HepG2 (cell line): ENCODE measurements around the gene FCN3. TPM values are rescaled to one million over a fixed set of nuclear protein-coding genes. Genes with fewer than 3 reads are reported as not detected.

ENCODE experiments used
- ATAC-seq: fragments of 200-7000 bp; cut with Tn5 transposase; 3 replicates; pipeline ENCODE4 v1.9.1; 2020; ENCODE audit warnings: mild to moderate bottlenecking, moderate library complexity
- BruUV-seq: library from RNA; stranded (reverse); fragments of 400-500 nt; replicated peaks from 2 replicates; lab custom pipeline; 2021; lab: Mats Ljungman, UMichigan
- CTCF ChIA-PET: fragments of 300-600 bp; formaldehyde crosslinking; extraction: SDS; loops from one replicate; lab custom pipeline; 2021; ENCODE audit warnings: low total read pairs, inconsistent platforms, low intra/inter-chr PET ratio; lab: Yijun Ruan, JAX
- POLR2A ChIA-PET: fragments of 350-600 bp; sonication (Branson Sonifier 250); formaldehyde crosslinking; loops from one replicate; lab custom pipeline; 2020; ENCODE audit warnings: antibody characterized with exemption, inconsistent platforms; lab: Yijun Ruan, JAX
- DNase-seq: peaks from one replicate; pipeline ENCODE4 v3.0.0-alpha.2; 2015; ENCODE audit warnings: low spot score
- FAIRE-seq: peaks from 3 replicates; lab custom pipeline; 2011; peaks lifted over from hg19 to GRCh38; lab: Jason Lieb, UNC
- H2AFZ ChIP-seq: one replicate; pipeline ENCODE4 v1.6.1; 2011; ENCODE audit warnings: low read length, inconsistent platforms
- H3K27ac ChIP-seq: fragments of 300-600 bp; 3 replicates; pipeline ENCODE4 v1.8.0; 2011; ENCODE audit warnings: mixed run types, mild to moderate bottlenecking, mixed read lengths, low read length, inconsistent platforms; ENCODE audit not compliant: insufficient read depth; ENCODE audit errors: extremely low read length
- H3K27me3 ChIP-seq, 2 experiments: fragments of 200-600 bp in 1 of 2; 2 replicates in 1 of 2; 3 replicates in 1 of 2; pipeline versions ENCODE4 v1.6.0 to v1.8.0; 2011; ENCODE audit warnings: low read length in 2 of 2, mild to moderate bottlenecking in 2 of 2, moderate library complexity in 2 of 2, inconsistent platforms in 1 of 2; ENCODE audit not compliant: insufficient read depth in 2 of 2, control insufficient read depth in 1 of 2
- H3K36me3 ChIP-seq, 2 experiments: fragments of 200-600 bp in 1 of 2; replicated peaks in 1 of 2; 2 replicates in 1 of 2; 3 replicates in 1 of 2; pipeline versions ENCODE4 v1.5.1 to v1.8.0; 2011; ENCODE audit warnings: low read length in 2 of 2, inconsistent platforms in 1 of 2; ENCODE audit not compliant: insufficient read depth in 2 of 2, control insufficient read depth in 1 of 2
- H3K4me1 ChIP-seq: 2 replicates; pipeline ENCODE4 v1.5.1; 2012; ENCODE audit warnings: low read length, inconsistent platforms; ENCODE audit not compliant: insufficient read depth
- H3K4me2 ChIP-seq: 2 replicates; pipeline ENCODE4 v1.6.0; 2011; ENCODE audit warnings: low read depth, low read length, inconsistent platforms
- H3K4me3 ChIP-seq, 3 experiments: fragments of 200-600 bp in 1 of 3; sonication (generic), shearing (Covaris generic) in 1 of 3; replicated peaks in 1 of 3; 2 replicates each; pipeline ENCODE4 v1.5.1; 2011 to 2016; ENCODE audit warnings: low read length in 3 of 3, inconsistent platforms in 2 of 3, low read depth in 2 of 3, mild to moderate bottlenecking in 2 of 3, control low read depth in 1 of 3, mixed read lengths in 1 of 3; ENCODE audit not compliant: insufficient read depth in 1 of 3
- H3K79me2 ChIP-seq: one replicate; pipeline ENCODE4 v1.6.1; 2011; ENCODE audit warnings: low read length, inconsistent platforms; ENCODE audit not compliant: insufficient read depth
- H3K9ac ChIP-seq: 2 replicates; pipeline ENCODE4 v1.6.0; 2011; ENCODE audit warnings: mild to moderate bottlenecking, low read depth, low read length, inconsistent platforms; ENCODE audit not compliant: insufficient read depth
- H3K9me3 ChIP-seq: 2 replicates; pipeline ENCODE4 v1.5.1; 2012; ENCODE audit warnings: mild to moderate bottlenecking, low read length
- H4K20me1 ChIP-seq: 2 replicates; pipeline ENCODE4 v1.6.0; 2011; ENCODE audit warnings: inconsistent platforms, mild to moderate bottlenecking, low read length, moderate library complexity; ENCODE audit not compliant: insufficient read depth
- CEBPG ChIP-seq: IDR thresholded peaks from 2 replicates; pipeline ENCODE4 v1.6.1; 2016
- CHD4 ChIP-seq: fragments of 200-600 bp; sonication (generic); IDR thresholded peaks from 2 replicates; pipeline ENCODE4 v1.7.0; 2017; ENCODE audit warnings: mild to moderate bottlenecking, low read length, borderline replicate concordance
- GPBP1L1 ChIP-seq: sonication (generic); formaldehyde crosslinking; IDR thresholded peaks from 2 replicates; pipeline ENCODE4 v1.5.0; 2020; ENCODE audit warnings: mild to moderate bottlenecking, missing genetic modification reagents
- GPN1 ChIP-seq: sonication (generic); formaldehyde crosslinking; IDR thresholded peaks from 2 replicates; pipeline ENCODE4 v1.5.1; 2020; ENCODE audit warnings: missing genetic modification reagents, borderline replicate concordance
- HMG20B ChIP-seq: conservative IDR thresholded peaks from 2 replicates; pipeline ENCODE4 v1.6.1; 2016; ENCODE audit warnings: missing genetic modification reagents, missing compliant biosample characterization
- KDM6A ChIP-seq: IDR thresholded peaks from 2 replicates; pipeline ENCODE4 v1.6.1; 2016; ENCODE audit warnings: low read depth
- KLF11 ChIP-seq: IDR thresholded peaks from 2 replicates; pipeline ENCODE4 v1.6.1; 2016; ENCODE audit warnings: missing compliant biosample characterization
- KMT2B ChIP-seq: IDR thresholded peaks from 2 replicates; pipeline ENCODE4 v1.6.1; 2016; ENCODE audit warnings: missing genetic modification reagents, missing compliant biosample characterization
- NFKB2 ChIP-seq: sonication (generic); formaldehyde crosslinking; IDR thresholded peaks from 2 replicates; pipeline ENCODE4 v1.4.0; 2020; ENCODE audit warnings: missing genetic modification reagents, borderline replicate concordance
- PRDM10 ChIP-seq: sonication (generic); formaldehyde crosslinking; IDR thresholded peaks from 2 replicates; pipeline ENCODE4 v1.4.0; 2020; ENCODE audit warnings: low read depth, missing genetic modification reagents
- SIN3B ChIP-seq: fragments of 150-350 bp; IDR thresholded peaks from 2 replicates; pipeline ENCODE4 v1.6.1; 2014; ENCODE audit warnings: low read length
- ZFP36L2 ChIP-seq: sonication (generic); formaldehyde crosslinking; IDR thresholded peaks from 2 replicates; pipeline ENCODE4 v1.4.0; 2020; ENCODE audit warnings: missing genetic modification reagents
- ZFP90 ChIP-seq: sonication (generic); formaldehyde crosslinking; IDR thresholded peaks from 2 replicates; pipeline ENCODE4 v1.8.0; 2022; ENCODE audit warnings: missing genetic modification reagents, mild to moderate bottlenecking, inconsistent platforms, borderline replicate concordance
- ZMYM3 ChIP-seq: sonication (generic); formaldehyde crosslinking; IDR thresholded peaks from 2 replicates; pipeline ENCODE4 v1.5.1; 2020; ENCODE audit warnings: mild to moderate bottlenecking, missing genetic modification reagents
- ZNF263 ChIP-seq: sonication (generic); formaldehyde crosslinking; IDR thresholded peaks from 2 replicates; pipeline ENCODE4 v1.4.0; 2020; ENCODE audit warnings: missing genetic modification reagents
- ZNF333 ChIP-seq: sonication (generic); formaldehyde crosslinking; IDR thresholded peaks from 2 replicates; pipeline ENCODE4 v1.4.0; 2020; ENCODE audit warnings: mild to moderate bottlenecking, missing genetic modification reagents, borderline replicate concordance
- ZNF484 ChIP-seq: sonication (generic); formaldehyde crosslinking; IDR thresholded peaks from 2 replicates; pipeline ENCODE4 v1.5.1; 2020; ENCODE audit warnings: mild to moderate bottlenecking, low read depth, missing genetic modification reagents, borderline replicate concordance
- ZNF572 ChIP-seq: sonication (generic); formaldehyde crosslinking; IDR thresholded peaks from 2 replicates; pipeline ENCODE4 v1.5.1; 2020; ENCODE audit warnings: mild to moderate bottlenecking, missing genetic modification reagents
- WGBS: methylation state at CpG from one replicate; pipeline ENCODE4 v1.1.6; 2017; ENCODE audit warnings: low lambda C conversion rate; 5-methylcytosine and 5-hydroxymethylcytosine counted together
- in situ Hi-C: cut with HindIII; loops from 2 replicates; pipeline ENCODE4 v1.10.0; 2017; ENCODE audit warnings: low pct_unique_long_range_greater_than_20kb; ENCODE audit not compliant: extremely low pct_ligation_motif_present
- intact Hi-C: fragments of 100-400 bp; cut with micrococcal nuclease; formaldehyde crosslinking; loops from one replicate; pipeline ENCODE4 v1.10.0; 2022; ENCODE audit not compliant: unreplicated experiment
- polyA plus RNA-seq, 8 experiments: library from polyadenylated mRNA; depleted of rRNA in 3 of 8; stranded (reverse) in 7 of 8; unstranded in 1 of 8; fragments of >200 nt; fragmentation: Illumina TruSeq in 4 of 8; extraction: Trizol in 4 of 8; gene quantifications; 2 replicates each; pipeline versions ENCODE4 v1.2.1 to v1.2.3, GENCODE V29; 2011 to 2016; ENCODE audit warnings: low read depth in 4 of 8, missing spikeins in 1 of 8, mixed read lengths in 1 of 8; ENCODE audit not compliant: insufficient read depth in 1 of 8
- total RNA-seq, 5 experiments: library from RNA; depleted of rRNA; stranded (reverse); fragments of >200 nt; fragmentation: Illumina TruSeq; extraction: Trizol; gene quantifications; 2 replicates each; pipeline ENCODE4 v1.2.3, GENCODE V29; 2016; ENCODE audit warnings: low read depth in 1 of 5
- TF ChIP-seq, protein P1 (sequence below): sonication (generic); formaldehyde crosslinking; IDR thresholded peaks from 2 replicates; pipeline ENCODE4 v1.4.0; 2020; ENCODE audit warnings: missing genetic modification reagents, borderline replicate concordance

Gene FCN3
- total and polyA plus RNA-seq, 2 of the 13 experiments (the other 11 are each of a cell fraction or from before 2014, with no cell fraction given): not detected

DNA sequence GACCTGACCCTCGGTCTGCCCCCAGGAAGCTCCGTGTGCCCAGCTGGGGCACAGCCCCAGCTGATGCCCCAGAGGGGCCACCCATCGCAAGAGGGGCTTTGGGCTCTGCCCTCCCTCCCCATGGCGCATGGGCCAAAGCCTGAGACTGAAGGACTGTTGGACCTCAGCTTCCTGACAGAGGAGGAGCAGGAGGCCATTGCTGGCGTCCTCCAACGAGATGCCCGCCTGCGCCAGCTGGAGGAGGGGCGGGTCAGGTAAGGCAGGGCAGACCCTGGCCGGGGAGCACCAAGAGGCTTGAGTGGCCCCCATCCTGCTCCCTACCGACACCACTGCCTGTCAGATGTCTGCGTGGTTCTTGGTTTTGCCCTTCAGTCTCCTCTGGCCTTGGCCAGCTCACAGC lies 29.4 kb downstream of the FCN3 start:
- in situ Hi-C loops (no loop called here), intact Hi-C loops (no loop called here)
- WGBS: 97% methylated on average over 5 of the region's 12 CpGs
- Histone ChIP-seq H3K4me1 (peaks cover 30% of the 10 kb centered on the region), H3K36me3 (no peaks in the 10 kb centered on the region), H3K27ac (no peak overlapping the region), H3K4me2 (no peak overlapping the region), H4K20me1 (no peaks in the 10 kb centered on the region), H3K79me2 (no peaks in the 10 kb centered on the region), H3K27me3 (no peaks in the 10 kb centered on the region; a peak in 1 of 5 replicates), H3K9ac (no peak overlapping the region), H3K9me3 (no peaks in the 10 kb centered on the region), H3K4me3 (no peak overlapping the region), H2AFZ (no peak overlapping the region)
- no TSS peak for BruUV-seq
- FAIRE-seq (no peak), ATAC-seq (no peak), DNase-seq (no peak)
- ChIA-PET POLR2A (interaction anchor here (1.2 kb wide), 1 partner anchor 21 kb away, joined by 5 read pairs; the partner anchor contains the start of gene MAP3K6), CTCF (no interaction called here)
- TF ChIP-seq, protein P1, sequence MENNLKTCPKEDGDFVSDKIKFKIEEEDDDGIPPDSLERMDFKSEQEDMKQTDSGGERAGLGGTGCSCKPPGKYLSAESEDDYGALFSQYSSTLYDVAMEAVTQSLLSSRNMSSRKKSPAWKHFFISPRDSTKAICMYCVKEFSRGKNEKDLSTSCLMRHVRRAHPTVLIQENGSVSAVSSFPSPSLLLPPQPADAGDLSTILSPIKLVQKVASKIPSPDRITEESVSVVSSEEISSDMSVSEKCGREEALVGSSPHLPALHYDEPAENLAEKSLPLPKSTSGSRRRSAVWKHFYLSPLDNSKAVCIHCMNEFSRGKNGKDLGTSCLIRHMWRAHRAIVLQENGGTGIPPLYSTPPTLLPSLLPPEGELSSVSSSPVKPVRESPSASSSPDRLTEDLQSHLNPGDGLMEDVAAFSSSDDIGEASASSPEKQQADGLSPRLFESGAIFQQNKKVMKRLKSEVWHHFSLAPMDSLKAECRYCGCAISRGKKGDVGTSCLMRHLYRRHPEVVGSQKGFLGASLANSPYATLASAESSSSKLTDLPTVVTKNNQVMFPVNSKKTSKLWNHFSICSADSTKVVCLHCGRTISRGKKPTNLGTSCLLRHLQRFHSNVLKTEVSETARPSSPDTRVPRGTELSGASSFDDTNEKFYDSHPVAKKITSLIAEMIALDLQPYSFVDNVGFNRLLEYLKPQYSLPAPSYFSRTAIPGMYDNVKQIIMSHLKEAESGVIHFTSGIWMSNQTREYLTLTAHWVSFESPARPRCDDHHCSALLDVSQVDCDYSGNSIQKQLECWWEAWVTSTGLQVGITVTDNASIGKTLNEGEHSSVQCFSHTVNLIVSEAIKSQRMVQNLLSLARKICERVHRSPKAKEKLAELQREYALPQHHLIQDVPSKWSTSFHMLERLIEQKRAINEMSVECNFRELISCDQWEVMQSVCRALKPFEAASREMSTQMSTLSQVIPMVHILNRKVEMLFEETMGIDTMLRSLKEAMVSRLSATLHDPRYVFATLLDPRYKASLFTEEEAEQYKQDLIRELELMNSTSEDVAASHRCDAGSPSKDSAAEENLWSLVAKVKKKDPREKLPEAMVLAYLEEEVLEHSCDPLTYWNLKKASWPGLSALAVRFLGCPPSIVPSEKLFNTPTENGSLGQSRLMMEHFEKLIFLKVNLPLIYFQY (CRISPR knock-in tag): no peak
- TF ChIP-seq ZNF263 (CRISPR knock-in tag) (no peak), HMG20B (CRISPR knock-in tag) (no peak), SIN3B (no peak), ZNF572 (CRISPR knock-in tag) (no peak), CEBPG (no peak), PRDM10 (CRISPR knock-in tag) (no peak), KDM6A (CRISPR knock-in tag) (no peak), CHD4 (no peak), ZNF333 (CRISPR knock-in tag) (no peak), GPBP1L1 (CRISPR knock-in tag) (no peak), KMT2B (CRISPR knock-in tag) (no peak), ZNF484 (CRISPR knock-in tag) (no peak), GPN1 (CRISPR knock-in tag) (no peak), NFKB2 (CRISPR knock-in tag) (no peak), KLF11 (CRISPR knock-in tag) (no peak), ZFP90 (CRISPR knock-in tag) (no peak), ZMYM3 (CRISPR knock-in tag) (no peak), ZFP36L2 (CRISPR knock-in tag) (no peak)
